ENCODE results near the gene CAPN14.

CAPN14 gene

DNA sequence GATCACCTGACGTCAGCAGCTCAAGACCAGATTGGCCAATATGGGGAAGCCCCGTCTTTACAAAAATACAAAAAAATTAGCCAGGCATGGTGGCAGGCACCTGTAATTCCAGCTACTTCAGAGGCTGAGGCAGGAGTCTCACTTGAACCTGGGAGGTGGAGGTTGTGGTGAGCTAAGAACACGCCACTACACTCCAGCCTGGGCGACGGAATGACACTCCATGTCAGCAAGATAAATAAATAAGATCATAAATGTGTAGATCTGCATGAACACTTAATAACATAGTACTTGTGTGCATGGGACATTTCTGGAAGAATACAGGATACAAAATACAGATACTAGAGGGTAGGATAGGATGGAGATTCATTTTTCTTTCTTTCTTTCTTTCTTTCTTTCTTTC, 25.7 kb upstream of the CAPN14 start:
- DNase-seq (ENCODE audit: low read depth) = no peak

DNA sequence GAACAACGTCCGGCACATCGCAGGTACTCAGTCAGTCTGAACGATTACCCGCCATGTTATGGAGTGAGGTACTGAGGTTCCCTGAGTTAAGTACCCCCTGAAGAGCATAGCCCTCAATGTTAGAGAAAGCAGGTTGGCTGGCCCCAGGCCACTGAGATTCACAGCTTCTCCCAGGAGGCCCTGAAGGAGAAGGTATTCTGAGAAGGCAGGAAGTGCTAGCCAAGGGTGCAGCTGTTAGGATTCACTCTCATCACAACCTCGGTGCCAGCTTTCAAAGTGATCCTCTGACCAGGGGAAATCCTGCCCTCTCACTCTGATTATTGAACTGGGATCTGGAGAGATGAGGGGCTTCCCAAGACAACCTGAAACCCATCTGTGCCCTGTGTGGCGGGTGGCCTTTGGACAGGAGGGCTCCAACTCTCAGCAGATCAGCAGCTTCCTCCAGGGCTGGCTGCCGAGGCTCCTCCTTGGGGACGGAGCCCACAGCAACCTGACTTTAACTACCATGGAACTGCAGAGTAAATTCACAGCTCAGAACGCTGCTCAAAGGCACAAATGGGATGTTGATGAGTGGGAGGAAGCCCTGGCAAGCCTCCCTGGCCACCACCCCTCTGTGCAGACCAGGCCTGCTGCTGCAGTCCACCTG, 24.4 kb upstream of the CAPN14 start:
- no peak for DNase-seq (ENCODE audit: low read depth)

DNA sequence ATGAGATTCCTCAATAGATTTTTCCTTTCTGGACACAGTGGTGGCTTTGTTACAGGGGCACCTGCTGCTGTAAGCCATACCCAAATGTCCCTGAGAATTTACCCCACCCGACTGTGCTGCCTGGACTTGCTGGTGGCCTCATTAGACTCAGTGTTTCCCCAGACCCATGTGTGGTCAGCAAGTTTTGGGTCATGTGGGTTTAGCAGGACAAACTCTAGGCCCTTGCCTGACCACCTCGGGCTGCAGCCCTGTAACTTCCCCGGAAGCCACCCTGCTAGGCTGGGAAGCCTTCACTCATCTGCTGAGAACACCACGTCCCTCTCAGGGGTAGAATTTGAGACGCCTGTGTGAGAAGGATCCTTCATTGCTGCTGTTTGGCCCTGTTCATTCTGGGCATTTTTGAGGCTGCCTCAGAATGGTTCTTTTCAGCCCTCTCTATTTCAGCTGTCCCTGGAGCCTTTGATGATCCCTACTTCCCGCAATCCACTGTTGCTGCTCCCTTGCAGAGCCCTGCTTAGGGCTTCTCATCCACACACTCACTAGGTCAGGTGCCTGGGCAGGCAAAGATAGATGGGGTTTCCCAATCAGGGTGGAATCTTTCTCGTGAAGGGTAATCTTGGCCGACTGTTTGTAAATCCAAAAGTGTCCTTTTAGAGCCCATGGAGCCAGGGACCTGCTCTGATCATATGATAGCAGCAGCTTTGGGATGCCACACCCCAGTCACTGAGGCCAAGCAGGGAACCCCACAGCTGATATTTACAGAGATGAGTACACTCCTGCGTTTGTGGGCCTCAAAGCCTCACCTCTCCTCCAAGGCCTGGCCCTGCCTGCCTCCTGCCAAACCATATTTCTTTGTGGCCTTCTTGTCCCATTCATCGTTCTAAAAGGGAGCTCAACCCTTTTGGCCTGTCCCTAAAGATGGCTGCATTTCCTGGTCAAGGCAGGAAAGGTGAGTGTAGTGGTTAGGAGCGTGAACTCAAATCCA, 23.4 kb upstream of the CAPN14 start:
- no peak for DNase-seq (ENCODE audit: low read depth)

DNA sequence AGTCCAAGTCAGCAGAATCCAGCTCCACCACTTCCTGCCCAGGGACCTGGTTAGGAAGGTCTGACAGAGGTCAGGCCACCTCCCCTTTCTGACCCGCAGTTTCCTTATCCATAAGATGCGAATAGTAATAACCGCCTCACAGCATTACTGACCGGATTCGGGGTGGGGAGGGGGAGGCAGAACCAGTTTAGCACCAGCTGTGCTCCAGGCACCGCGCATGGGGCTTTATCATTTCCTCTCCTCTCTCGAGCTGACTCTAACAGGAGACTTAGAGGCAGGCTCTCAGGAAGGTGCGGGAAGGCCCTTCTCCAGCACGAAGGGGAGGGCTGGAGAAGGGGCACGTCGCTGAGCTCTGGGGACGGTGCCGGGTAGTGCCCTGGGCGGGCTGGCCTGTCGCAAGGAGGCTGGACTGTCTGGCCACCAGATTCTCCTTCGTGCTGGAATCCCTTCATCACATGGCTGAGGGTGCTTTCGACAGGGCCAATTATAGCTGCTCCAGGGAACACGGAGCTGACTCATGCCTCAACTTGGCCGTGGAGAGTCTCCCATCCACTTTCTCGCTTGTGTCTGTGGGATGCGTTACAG, 22.4 kb upstream of the CAPN14 start:
- peak; percentile 84 for DNase-seq (ENCODE audit: low read depth)

DNA sequence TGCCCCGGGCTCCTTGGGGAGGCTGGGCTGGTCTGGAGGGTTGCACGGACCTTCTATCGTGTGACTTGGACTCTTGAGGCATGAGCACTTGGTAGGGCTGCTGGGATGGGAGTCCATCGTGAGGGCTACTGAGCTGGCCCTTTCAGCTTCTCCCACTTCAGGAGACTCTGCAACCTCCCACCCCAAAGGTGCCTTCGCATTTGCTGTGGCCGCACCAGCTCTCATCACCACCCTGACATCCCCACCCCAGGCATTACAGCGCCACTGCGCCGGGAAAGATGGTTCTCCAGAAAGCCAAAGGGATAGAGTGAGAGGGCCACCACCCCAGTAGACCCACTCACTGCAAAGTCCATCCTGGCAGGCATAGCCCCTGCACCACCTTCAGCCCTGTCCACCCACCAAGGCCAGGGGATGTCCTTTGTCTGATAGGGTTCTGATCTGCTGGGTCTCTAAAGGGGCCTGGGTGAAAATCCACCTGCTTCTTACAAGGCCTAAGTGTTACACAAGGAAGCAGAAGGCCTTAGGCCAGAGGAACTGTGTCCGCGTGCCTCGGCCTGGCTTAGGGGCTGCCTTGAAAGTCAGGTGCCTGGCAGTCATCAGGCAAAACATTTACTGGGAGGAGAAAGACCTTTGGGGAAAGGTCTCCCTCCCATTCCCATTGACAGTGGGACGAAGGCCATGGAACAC, 21.7 kb upstream of the CAPN14 start:
- DNase-seq (ENCODE audit: low read depth) = no peak

DNA sequence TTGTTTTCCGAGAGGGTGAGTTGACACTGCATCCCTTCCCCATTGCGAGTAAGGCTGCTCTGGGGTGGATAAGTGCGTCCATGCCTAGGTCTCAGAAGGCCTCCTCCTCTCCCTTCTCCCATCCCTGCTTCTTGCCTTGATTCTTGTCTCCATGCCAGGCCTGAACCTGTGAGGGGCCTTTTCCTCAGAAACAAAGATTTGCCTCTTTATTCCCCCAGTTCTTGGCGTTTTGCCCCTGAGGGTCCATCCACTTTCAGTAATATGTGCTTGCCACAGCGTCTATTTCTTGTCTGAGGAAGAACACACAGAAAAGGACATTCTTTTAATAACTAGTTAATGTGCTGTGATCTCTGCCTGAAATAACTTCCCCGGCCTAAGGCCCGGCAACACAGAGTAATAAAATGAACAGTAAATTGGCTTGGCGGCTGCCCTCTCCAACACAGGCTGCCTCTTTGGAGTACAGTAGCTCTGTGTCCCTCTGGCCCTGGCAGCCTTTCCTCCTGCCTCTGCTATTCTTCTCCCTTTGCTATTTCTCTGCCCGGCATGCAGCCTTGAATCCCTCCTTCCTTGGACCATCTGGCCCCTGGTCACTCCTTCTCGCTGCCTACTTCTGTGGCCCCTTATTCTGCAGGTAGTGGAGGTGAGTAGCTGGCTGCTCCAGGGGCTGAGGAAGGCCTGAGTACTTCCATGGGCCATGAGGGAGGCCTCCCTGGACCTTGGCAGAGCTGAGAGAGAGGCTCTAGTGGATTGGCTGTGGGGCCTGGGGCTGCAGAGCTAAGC, 21.0 kb upstream of the CAPN14 start:
- DNase-seq (ENCODE audit: low read depth) = peak; percentile 80

DNA sequence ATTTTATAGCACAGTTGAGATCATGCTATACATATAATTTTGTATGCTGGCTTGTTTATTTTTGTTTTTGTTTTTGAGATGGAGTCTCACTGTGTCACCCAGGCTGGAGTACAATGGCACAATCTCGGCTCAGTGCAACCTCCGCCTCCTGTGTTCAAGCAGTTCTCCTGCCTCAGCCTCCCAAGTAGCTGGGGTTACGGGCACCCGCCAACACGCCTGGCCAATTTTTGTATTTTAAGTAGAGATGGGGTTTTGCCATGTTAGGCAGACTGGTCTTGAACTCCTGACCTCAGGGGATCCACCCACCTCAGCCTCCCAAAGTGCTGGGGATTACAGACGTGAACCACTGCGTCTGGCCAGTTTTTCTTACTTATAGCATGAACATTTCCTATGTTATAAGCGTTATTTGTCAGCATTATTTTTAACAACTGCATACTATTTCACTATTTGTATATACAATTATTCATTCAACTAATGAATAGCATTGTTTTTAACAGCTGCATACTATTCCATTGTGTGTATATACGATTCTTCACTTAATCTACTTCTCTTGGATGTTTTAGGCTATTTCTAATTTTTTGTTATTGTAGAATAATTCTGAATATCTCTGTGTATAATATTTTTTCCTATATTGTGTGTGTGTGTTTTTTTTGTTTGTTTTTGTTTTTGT, 20.2 kb upstream of the CAPN14 start:
- no peak for DNase-seq (ENCODE audit: low read depth)

DNA sequence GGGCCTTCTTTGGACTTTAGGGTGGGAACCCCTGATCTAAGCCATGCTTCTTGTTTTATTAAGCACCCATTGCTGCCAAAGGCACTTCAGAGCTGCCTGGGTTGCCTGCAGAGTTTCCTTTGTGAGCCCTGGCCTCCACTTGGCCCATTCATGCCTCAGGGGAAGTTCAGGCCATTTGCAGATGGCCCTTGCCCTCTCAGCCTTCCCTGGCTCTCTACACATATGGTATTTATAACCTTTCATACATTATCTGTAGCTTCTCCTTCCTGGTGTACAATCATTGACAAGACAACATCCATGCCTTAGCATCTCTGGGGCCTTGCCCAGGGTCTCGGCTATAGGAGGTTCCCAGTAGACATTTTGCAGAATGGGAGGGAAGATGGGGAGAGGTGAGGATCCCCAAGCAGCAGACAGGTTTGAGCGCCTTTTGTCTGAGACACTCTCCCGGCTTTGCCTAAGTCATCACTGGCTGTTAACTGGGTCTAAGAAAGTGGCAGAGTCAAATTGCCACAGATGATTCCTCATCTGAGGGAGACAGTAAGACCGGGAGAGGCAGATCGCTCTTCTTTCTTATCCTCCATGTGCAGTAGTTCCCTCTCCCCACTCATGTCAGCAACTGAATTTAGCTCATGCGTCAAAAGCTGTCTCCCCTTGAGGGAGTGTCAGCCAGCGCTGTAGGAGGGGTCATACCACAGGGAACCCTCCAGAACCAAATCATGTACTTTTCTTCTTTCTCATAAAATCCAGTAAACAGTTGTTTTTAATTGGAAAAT, 19.3 kb upstream of the CAPN14 start:
- no peak for DNase-seq (ENCODE audit: low read depth)

DNA sequence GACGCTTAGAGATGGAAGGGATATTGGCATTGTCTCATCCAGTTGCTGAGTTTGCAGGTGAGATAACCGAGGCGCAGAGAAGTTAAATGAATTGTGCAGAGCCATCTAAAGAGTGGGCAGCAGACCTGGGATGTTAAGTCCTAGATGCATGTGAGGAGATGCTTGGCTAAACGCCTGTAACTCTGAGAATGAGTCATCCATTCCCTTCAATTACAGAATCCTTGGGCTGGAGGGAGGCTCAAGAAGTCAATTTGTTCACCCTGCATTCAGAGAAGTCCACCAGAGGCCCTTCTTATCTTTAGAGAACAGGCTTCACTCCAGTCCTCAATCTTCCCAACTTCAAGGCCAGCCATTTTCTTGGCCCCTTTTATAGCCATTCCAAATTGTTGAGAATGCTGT, 18.2 kb upstream of the CAPN14 start:
- DNase-seq (ENCODE audit: low read depth) = peak; percentile 94

DNA sequence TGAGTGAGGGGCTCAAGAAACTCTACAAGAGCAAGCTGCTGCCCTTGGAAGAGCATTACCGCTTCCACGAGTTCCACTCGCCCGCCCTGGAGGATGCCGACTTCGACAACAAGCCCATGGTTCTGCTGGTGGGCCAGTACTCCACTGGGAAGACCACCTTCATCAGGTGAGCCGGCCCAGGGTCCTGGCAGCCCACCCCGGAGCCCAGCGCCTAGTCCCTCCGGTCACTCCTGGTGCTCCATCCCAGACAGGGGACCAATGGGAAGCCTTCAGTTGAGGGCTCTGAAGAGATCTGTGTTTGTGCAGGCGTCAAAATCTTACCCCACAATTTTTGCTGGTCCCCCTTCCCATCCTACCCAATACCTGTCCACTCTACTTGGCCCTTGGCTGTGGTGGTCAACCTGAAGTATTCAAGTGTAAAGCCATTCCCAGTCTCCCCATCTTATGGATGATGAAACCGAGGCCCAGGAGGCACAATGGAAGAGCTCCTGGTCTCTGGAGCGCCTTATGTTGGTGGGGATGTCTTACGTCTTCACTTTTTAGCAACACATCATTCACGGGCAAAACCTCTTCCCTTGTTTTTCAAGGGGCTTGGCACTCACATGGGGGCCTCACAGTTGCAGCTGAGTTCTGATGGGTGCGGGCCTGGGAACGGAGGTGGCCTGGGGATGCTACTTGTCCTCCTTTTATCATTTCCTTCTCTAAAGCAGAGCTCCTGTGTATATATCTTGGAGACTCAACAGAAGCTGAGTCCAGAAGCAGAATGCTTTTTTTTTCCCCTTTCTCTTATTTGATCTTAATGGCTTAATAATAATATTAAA, 17.6 kb upstream of the CAPN14 start:
- DNase-seq (ENCODE audit: low read depth) = no peak

DNA sequence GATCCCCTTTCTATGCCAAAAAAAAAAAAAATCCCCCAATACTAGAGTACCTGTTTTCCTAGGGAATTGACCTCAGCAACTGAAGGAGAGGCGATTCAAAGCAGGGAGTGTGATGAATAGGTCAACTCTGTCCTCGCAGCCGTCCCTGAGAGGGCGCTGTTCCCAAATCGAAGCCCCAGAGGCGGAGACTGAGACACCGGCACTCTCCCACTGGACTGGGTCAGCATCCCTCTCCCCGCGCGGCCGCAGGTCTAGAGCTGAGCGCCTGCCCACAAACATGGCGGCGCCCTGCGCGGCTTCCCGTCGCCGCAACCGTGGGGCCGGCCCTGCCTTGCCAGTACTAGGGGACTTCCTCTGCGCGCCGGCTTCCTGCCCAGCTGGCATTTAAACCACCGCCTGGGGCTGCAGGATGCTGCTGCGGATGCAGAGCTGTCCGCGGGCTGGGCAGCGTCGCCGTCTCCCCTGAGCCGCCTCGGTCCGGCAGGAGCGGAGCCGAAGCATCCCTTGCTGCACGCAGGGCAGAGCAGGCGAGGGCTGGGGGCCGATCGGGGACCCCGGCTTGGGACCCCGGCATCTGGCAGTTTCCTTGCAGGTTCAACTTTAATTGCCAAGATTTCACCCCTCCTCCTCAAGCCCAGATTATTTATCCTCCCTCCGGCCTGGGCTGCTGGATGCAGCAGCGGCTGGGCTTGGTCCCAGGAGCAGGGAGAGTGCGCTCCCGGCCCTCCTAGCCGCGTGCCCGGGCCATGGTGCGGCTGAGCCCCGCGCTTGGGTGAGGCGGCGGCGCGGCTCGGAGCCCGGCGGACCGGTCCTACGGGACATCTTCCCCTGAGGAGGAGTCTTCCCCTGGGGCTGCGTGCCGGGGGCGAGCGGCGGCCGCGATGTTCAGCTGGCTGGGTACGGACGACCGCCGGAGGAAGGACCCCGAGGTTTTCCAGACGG, 16.7 kb upstream of the CAPN14 start, which contains the start of gene EHD3:
TSS of gene EHD3 (plus strand) at position 412 of the 942 bp plus-strand sequence. CDS start at position 882, 470 bp downstream.
- DNase-seq (ENCODE audit: low read depth) = peak; percentile 94

DNA sequence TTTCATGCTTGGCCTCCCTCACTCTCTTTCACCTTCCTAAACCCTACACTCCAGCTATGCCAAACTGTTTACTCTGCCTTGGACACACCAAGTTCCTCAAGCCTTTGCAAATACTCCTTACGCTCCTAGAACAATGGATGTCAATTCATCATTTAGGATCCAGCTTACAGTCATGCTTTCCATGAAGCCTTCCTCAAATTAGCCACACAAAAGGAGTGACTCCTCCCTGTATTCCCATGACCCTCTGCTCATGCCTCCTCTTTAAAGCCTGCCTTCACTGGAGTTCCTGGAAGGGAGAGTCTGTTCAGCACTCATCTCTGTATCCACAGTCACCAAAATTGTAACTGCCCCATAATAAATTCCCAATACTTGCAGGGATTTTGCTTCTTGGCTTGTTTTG, 15.9 kb upstream of the CAPN14 start:
- DNase-seq (ENCODE audit: low read depth) = no peak

DNA sequence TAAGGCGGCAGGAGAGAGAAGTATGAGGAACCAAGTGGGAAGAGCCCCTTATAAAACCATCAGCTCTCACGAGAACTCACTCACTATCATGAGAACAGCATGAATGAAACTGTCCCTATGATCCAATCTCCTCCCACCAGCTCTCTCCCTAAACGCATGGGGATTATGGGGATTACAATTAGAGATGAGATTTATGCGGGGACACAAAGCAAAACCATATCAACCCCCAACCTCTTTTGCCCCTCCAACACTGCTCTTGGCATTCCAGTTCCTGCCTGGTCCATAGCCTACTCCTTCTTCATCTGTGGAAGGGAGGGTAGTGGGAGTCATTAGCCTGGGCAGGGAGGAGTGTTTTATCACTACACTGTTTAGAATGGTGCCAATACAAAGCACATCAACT, 15.3 kb upstream of the CAPN14 start:
- no peak for DNase-seq (ENCODE audit: low read depth)

DNA sequence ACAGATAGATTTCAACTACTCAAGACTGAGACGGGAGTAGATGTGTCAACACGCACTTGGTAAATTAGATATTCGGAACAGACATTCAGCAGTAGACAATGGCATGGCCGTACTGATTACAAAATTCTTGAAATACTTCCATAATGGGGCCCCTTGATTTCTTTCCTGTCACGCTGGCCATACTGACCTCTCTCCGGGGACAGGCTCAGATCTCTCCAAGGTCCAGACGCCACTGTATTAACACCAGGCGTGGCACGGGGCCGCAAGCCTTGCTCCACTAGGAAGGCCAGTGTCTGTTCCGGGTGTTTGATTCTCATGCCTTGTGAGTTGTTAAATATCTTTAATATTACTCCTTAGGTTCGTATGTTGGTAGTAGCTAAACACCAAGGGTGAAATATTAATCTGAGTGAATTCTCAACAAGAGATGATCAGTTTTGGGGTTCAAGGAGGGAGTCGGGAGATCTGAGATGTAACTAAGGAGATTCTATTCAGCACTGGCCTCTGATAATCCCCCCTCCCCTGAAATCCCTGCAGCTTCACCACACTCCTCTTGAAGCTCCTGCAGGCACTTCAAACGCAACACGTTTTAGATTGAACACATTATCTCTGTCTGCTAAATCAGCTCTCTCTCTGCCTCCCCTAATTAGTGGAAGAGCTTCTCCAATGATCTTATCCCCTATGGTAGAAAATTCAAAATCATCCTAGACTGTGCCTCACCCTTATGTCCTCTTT, 14.4 kb upstream of the CAPN14 start:
- no peak for DNase-seq (ENCODE audit: low read depth)

DNA sequence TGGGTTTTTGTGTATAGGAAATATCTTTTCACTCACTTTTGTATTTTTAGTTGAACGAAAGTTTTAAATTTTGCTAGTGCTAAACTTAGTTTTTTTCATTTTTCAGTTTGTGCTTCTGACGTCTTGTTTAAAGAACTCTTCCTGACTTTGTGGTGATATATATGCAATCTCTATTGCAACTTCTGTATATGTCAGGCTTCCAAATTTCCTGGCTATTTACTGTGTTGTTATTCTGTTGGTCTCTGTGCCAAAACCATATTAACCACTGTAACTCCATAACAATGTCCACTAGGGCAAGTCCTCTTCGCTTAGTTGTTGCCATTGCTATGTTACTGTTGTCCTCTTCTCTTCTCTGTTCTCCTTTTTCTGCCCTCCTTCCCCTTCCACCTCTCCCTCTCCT, 13.4 kb upstream of the CAPN14 start:
- DNase-seq (ENCODE audit: low read depth) = no peak

DNA sequence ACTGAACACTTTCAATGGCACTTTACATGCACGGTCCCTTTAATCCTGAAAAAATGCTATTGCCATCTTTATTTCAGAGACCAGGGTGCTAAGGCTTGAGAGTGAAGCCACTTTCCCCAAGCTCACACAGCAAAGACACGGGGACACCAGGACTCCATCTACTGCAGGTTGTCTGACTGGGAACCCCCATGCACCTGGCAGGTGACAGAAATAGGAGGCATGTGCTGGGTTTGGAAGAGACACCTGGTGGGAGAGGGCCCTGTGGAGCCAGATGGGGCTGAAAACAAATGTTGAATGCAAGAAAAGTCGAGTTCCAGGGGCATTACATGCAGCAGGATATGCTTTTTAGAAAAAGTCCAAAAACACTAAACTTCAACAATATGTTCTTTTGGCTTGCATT, 11.4 kb upstream of the CAPN14 start:
- DNase-seq (ENCODE audit: low read depth) = no peak

DNA sequence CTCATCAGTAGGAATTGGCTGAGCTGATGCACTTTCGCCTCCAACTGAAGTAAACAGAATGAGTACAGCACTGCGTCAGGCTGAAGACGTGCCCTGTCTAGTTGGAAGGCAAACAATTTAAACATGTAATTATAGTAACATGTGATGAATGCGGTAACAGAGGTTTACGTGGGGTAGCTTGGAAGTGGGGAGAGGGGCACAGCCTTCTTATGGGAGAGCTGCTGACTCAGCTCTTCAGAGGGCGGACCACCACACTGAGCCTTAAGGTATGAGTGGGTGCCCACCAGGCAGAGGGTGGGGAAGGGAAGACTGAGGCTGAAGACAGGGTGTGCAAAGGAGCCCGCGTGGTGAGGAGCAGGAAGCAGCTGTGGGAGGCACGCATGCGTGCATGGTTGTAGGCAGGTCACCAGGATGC, 10.4 kb upstream of the CAPN14 start:
- no peak for DNase-seq (ENCODE audit: low read depth)

Measured in EH (cell line).